Measurements from ENCODE around the gene MTHFD1L.
A peak's percentile ranks its signal among the peaks of the same experiment; 100 is the strongest.
"Not testable (repeated sequence)": the region's sequence is repeated elsewhere in the genome, so short reads cannot be mapped to it uniquely, and the experiment has no call there.

Gene MTHFD1L

DNA sequence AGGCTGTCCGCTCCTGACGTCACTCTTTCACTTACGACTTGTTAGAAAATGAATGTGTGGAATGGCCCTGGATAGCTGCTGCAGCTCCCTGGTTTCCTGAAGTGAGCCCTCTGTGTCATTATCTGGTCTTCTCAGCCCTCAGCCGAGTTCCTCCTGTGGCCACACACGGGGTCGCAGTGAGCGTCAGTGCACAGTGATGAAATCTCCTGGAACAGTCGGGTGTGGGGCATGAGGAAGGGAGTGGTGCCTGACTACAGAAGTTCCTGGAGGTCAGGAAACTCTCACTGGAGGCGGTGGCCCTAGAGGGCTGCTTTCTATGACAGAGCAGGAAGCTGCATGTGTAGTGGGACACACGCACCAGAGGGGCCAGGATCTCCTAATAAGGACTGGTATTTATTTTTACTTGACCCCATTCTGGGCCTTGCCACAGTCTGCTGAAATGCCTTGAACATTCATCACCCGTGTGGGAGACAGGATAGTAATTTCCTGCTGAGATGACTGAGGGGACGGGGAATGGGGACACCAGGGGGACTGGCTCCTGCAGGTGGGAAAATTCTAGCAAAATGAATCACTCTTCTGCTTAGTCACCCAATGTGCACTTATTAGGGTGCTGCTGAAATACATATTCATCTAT is 175.5 kb downstream of the MTHFD1L start:
- not testable (repeated sequence) for H3K27me3 ChIP-seq (ENCODE audit: insufficient read depth, low read length); H3K79me2 ChIP-seq (ENCODE audit: control insufficient read depth, insufficient read depth, low read length, unreplicated experiment); H3K4me3 ChIP-seq (ENCODE audit: low read depth, low read length); H2AFZ ChIP-seq (ENCODE audit: low read length, unreplicated experiment)
- H3K27ac ChIP-seq (ENCODE audit: low read depth, low read length): peak overlapping the region; percentile 100
- H3K36me3 ChIP-seq (ENCODE audit: insufficient read depth, low read length): peaks cover 15% of the 10 kb centered on the region
- peaks cover 68% of the 10 kb centered on the region for H3K4me1 ChIP-seq (ENCODE audit: control insufficient read depth, insufficient read depth, low read length, unreplicated experiment)

GRCh38 chr6:151041686-151042085 is 176.2 kb downstream of the MTHFD1L start:
- no peak overlapping the region for H2AFZ ChIP-seq (ENCODE audit: low read length, unreplicated experiment)
- H3K36me3 ChIP-seq (ENCODE audit: insufficient read depth, low read length): peaks cover 15% of the 10 kb centered on the region
- peaks cover 70% of the 10 kb centered on the region for H3K4me1 ChIP-seq (ENCODE audit: control insufficient read depth, insufficient read depth, low read length, unreplicated experiment)
- no peaks in the 10 kb centered on the region for H3K27me3 ChIP-seq (ENCODE audit: insufficient read depth, low read length)
- H3K27ac ChIP-seq (ENCODE audit: low read depth, low read length): peak overlapping the region; percentile 100
- no peak overlapping the region for H3K4me3 ChIP-seq (ENCODE audit: low read depth, low read length)
- peaks cover 2% of the 10 kb centered on the region for H3K79me2 ChIP-seq (ENCODE audit: control insufficient read depth, insufficient read depth, low read length, unreplicated experiment)

GRCh38 chr6:151042911-151043330 is 177.4 kb downstream of the MTHFD1L start:
- H2AFZ ChIP-seq (ENCODE audit: low read length, unreplicated experiment); H3K27me3 ChIP-seq (ENCODE audit: insufficient read depth, low read length); H3K4me3 ChIP-seq (ENCODE audit: low read depth, low read length); H3K79me2 ChIP-seq (ENCODE audit: control insufficient read depth, insufficient read depth, low read length, unreplicated experiment); H3K36me3 ChIP-seq (ENCODE audit: insufficient read depth, low read length): not testable (repeated sequence)
- Histone ChIP-seq H3K27ac (ENCODE audit: low read depth, low read length) (peak overlapping the region; percentile 100), H3K4me1 (ENCODE audit: control insufficient read depth, insufficient read depth, low read length, unreplicated experiment) (peaks cover 59% of the 10 kb centered on the region)

DNA sequence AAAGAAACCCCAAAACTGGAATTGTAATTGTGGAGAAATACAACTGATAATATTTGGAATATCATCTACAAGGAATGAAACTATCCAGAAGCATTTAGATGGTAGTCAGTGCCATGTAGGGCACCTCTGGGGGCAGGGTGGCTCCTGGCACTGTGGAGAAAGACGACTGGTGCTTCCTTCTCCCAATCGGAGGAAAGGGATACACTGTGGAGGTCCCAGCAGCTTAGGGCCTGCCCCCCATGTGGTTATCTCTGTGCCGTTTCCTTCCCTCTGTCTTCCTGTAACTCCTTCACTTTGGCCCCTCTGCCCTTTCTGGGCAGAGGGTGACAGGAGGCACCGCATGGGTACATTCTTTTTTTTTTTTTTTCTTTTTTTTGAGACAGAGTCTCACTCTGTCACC is 178.4 kb downstream of the MTHFD1L start:
- Histone ChIP-seq H3K27ac (ENCODE audit: low read depth, low read length) (peak overlapping the region; percentile 100), H3K79me2 (ENCODE audit: control insufficient read depth, insufficient read depth, low read length, unreplicated experiment) (no peaks in the 10 kb centered on the region), H3K36me3 (ENCODE audit: insufficient read depth, low read length) (peaks cover 15% of the 10 kb centered on the region), H3K4me1 (ENCODE audit: control insufficient read depth, insufficient read depth, low read length, unreplicated experiment) (peaks cover 55% of the 10 kb centered on the region), H3K27me3 (ENCODE audit: insufficient read depth, low read length) (no peaks in the 10 kb centered on the region), H3K4me3 (ENCODE audit: low read depth, low read length) (no peak overlapping the region), H2AFZ (ENCODE audit: low read length, unreplicated experiment) (no peak overlapping the region)

DNA sequence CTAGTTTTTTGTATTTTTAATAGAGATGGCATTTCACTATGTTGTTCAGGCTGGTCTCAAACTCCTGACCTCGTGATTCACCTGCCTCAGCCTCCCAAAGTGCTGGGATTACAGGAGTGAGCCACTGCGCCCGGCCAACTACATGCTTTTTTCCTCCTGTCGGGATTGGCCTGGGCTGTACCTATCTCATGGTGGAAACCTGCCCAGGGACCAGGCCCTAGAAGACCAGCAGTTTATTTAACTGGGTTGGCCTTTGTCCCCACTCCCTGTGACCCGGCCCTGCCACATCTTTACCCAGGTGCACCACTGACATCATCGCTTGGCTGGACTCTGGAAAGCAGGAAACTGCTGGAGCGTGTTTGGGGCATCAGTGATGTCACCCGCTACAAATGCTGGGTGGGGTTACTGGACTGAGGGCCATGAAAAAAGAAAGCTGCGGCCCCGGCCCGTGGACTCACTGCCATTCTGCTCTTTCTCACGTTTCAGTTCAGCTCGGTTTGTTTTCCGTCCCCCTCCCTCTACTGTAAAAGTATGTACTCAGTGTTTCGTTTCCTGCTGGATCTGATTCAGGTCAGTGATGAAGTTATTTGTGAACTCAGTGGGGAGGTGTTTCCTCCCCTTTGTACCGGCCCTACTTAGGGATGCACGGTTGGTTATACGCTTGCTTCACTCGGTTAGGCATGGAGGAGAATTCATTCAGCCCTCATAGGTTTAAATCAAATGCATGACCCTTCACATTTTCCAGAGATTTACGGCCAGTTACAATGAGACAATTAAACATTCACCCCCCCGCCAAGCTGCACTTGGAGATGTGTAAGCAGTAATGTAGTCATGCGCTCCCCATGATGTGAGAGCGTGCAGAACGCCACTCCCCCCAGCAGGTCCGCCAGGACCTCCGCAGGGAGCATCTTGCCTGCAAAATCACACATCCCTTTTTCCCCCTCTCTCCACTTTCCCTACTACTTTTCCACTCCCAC is 179.3 kb downstream of the MTHFD1L start:
- no peaks in the 10 kb centered on the region for H3K79me2 ChIP-seq (ENCODE audit: control insufficient read depth, insufficient read depth, low read length, unreplicated experiment)
- H2AFZ ChIP-seq (ENCODE audit: low read length, unreplicated experiment): no peak overlapping the region
- peak overlapping the region; percentile 27; the same call in 1 of the 2 replicates for H3K4me3 ChIP-seq (ENCODE audit: low read depth, low read length)
- H3K36me3 ChIP-seq (ENCODE audit: insufficient read depth, low read length): peaks cover 16% of the 10 kb centered on the region
- peaks cover 55% of the 10 kb centered on the region for H3K4me1 ChIP-seq (ENCODE audit: control insufficient read depth, insufficient read depth, low read length, unreplicated experiment)
- H3K27ac ChIP-seq (ENCODE audit: low read depth, low read length): peak overlapping the region; percentile 100
- no peaks in the 10 kb centered on the region for H3K27me3 ChIP-seq (ENCODE audit: insufficient read depth, low read length)

- not testable (repeated sequence) for H3K79me2 ChIP-seq (ENCODE audit: control insufficient read depth, insufficient read depth, low read length, unreplicated experiment); H3K27me3 ChIP-seq (ENCODE audit: insufficient read depth, low read length); H2AFZ ChIP-seq (ENCODE audit: low read length, unreplicated experiment)
- Histone ChIP-seq H3K27ac (ENCODE audit: low read depth, low read length) (peak overlapping the region; percentile 100), H3K4me1 (ENCODE audit: control insufficient read depth, insufficient read depth, low read length, unreplicated experiment) (peaks cover 47% of the 10 kb centered on the region), H3K4me3 (ENCODE audit: low read depth, low read length) (peak overlapping the region; percentile 27), H3K36me3 (ENCODE audit: insufficient read depth, low read length) (peaks cover 19% of the 10 kb centered on the region)
These were observed 180.2 kb downstream of the MTHFD1L start for GRCh38 chr6:151045511-151046222.

DNA sequence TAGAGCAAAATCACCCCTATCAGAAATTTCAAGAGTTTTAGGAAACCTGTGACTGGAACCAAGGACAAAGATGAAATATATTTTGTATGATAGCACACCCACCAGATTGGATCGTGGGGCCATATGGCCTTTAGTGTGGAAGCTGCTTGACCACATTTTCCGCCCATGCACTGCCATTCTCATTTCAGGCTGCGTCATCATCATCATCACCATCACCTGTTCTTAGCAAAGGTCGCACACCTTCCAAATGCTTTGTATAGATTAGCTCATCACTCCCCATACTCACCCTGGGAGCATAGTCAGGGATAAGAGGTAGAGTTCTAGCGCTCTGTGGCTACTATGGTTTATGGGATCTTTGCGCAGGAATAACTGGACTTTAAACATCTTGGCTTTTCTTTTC is 185.7 kb downstream of the MTHFD1L start:
- Histone ChIP-seq H2AFZ (ENCODE audit: low read length, unreplicated experiment) (no peak overlapping the region), H3K36me3 (ENCODE audit: insufficient read depth, low read length) (peaks cover 28% of the 10 kb centered on the region), H3K4me3 (ENCODE audit: low read depth, low read length) (no peak overlapping the region), H3K27me3 (ENCODE audit: insufficient read depth, low read length) (no peaks in the 10 kb centered on the region), H3K4me1 (ENCODE audit: control insufficient read depth, insufficient read depth, low read length, unreplicated experiment) (peaks cover 5% of the 10 kb centered on the region), H3K27ac (ENCODE audit: low read depth, low read length) (no peak overlapping the region), H3K79me2 (ENCODE audit: control insufficient read depth, insufficient read depth, low read length, unreplicated experiment) (no peaks in the 10 kb centered on the region)

- Histone ChIP-seq H3K4me1 (ENCODE audit: control insufficient read depth, insufficient read depth, low read length, unreplicated experiment) (no peaks in the 10 kb centered on the region), H3K4me3 (ENCODE audit: low read depth, low read length) (no peak overlapping the region), H3K27me3 (ENCODE audit: insufficient read depth, low read length) (no peaks in the 10 kb centered on the region), H2AFZ (ENCODE audit: low read length, unreplicated experiment) (no peak overlapping the region), H3K36me3 (ENCODE audit: insufficient read depth, low read length) (peaks cover 28% of the 10 kb centered on the region), H3K79me2 (ENCODE audit: control insufficient read depth, insufficient read depth, low read length, unreplicated experiment) (no peaks in the 10 kb centered on the region), H3K27ac (ENCODE audit: low read depth, low read length) (no peak overlapping the region)
These were observed 186.6 kb downstream of the MTHFD1L start for GRCh38 chr6:151052021-151052646.

DNA sequence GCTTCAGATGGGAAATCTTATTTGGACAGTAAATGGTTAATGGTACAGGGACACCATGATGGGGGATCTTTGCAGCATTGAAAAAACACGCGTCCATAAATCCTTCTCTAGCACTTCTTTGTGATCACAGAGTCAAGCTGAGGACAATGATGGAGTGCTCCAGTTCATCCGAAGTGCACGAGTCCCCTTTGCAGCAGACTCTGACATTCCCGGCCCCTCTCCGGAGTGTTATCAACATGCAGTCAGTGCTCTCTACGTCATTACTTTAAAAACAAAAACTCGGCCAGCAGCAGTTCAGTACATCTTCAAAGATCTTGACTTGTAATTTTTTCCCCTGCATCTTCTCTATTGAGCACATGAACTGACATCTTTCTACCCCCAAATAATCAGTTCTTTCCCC is 188.8 kb downstream of the MTHFD1L start:
- no peaks in the 10 kb centered on the region for H3K79me2 ChIP-seq (ENCODE audit: control insufficient read depth, insufficient read depth, low read length, unreplicated experiment)
- H2AFZ ChIP-seq (ENCODE audit: low read length, unreplicated experiment): no peak overlapping the region
- H3K27me3 ChIP-seq (ENCODE audit: insufficient read depth, low read length): no peaks in the 10 kb centered on the region
- peaks cover 11% of the 10 kb centered on the region; the same call in 1 of the 2 replicates for H3K36me3 ChIP-seq (ENCODE audit: insufficient read depth, low read length)
- H3K4me1 ChIP-seq (ENCODE audit: control insufficient read depth, insufficient read depth, low read length, unreplicated experiment): peaks cover 12% of the 10 kb centered on the region
- H3K27ac ChIP-seq (ENCODE audit: low read depth, low read length): no peak overlapping the region; the same call in 1 of the 2 replicates
- H3K4me3 ChIP-seq (ENCODE audit: low read depth, low read length): no peak overlapping the region

GRCh38 chr6:151056230-151056907 is 190.9 kb downstream of the MTHFD1L start:
- Histone ChIP-seq H3K79me2 (ENCODE audit: control insufficient read depth, insufficient read depth, low read length, unreplicated experiment) (peaks cover 3% of the 10 kb centered on the region), H3K4me1 (ENCODE audit: control insufficient read depth, insufficient read depth, low read length, unreplicated experiment) (peaks cover 32% of the 10 kb centered on the region), H3K27ac (ENCODE audit: low read depth, low read length) (no peak overlapping the region), H3K27me3 (ENCODE audit: insufficient read depth, low read length) (no peaks in the 10 kb centered on the region), H3K4me3 (ENCODE audit: low read depth, low read length) (no peak overlapping the region), H3K36me3 (ENCODE audit: insufficient read depth, low read length) (0 out of 2 replicates have a peak, but pooled peaks cover 6% of the 10 kb centered on the region), H2AFZ (ENCODE audit: low read length, unreplicated experiment) (no peak overlapping the region)

Data from ACC112 (cell line).